ENCODE data around the gene SAFB.

The SAFB gene

DNA sequence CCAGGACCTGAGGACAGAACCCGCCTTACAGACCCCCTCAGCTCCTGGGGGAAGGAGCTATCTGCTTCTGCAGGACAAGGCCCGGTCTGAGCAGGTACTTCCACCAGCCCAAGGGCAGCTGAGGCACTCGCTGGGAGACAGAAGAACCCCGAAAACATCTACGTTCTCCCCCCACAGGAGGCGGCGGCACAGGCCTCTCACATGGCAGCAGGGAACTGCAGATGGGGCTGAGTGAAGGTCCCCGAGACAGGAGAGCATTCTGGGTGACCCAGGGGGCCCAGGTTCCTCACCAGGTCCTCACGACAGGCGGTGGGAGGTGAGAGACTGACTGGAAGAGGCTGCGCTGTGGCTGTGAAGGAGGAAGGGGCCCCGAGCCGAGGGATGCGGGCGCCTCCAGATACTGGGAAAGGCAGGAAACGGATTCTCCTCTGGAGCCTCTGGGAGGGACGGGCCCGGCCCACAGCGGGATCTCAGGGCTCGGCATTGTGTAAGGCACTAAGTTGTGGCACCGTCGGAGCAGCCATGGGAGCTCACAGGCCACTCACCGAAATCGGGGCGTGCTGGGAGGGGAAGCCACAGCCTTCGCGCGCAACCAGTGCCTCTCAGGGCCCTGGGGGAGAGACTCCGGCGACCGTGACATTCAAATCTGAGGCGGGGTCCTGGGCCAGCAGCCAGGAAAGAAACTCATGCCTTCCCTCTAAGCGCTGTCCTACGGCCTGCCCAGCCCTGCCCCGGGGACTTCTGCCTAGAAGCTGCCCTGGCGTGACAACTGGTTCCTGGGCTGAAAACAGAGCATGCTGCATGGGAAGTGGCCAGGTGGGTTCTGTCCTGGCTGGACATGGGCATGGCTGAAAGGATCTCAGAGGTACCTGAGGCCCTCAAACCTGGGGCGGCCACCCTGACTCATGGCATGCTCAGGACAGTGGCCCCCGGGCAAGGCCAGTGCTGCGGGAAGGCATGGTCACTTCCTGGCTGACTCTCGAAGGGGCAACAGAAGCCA, 81.2 kb downstream of the SAFB start:
- DNase-seq: no peak

DNA sequence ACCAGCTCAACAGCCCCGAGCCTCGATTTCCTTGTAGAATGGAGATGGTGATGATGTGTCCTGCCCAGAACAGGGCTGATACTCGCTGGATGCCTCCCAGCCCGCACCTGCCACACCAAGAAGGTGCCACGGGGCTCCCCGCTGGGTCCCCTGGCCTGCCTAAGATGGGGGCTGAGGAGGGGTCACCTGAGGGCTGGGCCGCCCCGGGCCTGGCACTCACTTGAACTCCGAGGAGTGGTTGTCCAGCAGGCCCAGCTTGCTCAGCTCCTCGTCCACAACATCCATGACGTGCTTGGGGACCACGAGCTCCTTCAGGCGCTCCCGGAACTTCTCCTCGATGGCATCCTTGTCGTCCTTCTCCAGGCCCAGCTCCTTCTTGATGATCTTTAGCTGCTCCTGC, 82.7 kb downstream of the SAFB start:
- DNase-seq: no peak

DNA sequence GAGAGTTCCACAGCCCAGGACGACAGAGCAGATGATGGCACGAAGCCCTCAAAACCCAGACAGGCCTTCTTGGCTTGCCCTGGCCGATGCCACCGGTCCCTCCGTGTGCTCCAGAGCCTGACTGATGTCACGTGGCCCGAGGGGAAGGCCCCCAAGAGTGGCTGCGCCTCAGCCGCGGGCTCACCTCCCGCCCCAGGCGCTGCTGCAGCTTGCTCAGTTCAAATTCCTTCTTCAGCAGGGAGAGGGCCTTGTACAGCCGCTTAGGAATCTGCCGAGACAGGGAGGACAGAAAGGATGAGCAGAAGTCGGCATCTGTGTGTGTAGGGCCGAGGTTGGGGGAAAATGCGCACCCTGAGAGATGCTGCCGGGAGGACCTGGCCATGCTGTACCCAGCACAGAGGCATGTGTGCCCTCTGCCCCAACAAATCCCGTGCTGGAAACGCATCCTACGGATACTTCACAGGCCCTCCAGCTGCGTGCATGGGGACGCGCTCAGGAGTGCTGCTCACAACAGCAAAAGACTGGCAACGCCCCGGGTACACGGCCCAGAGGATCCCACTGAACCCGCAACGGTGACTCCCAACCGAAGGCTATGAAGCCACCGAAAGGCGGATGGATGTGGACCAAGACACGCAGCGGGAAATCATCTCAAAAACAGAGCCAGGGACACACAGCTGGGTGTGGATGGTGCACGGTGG, 84.1 kb downstream of the SAFB start:
- no peak for DNase-seq

DNA sequence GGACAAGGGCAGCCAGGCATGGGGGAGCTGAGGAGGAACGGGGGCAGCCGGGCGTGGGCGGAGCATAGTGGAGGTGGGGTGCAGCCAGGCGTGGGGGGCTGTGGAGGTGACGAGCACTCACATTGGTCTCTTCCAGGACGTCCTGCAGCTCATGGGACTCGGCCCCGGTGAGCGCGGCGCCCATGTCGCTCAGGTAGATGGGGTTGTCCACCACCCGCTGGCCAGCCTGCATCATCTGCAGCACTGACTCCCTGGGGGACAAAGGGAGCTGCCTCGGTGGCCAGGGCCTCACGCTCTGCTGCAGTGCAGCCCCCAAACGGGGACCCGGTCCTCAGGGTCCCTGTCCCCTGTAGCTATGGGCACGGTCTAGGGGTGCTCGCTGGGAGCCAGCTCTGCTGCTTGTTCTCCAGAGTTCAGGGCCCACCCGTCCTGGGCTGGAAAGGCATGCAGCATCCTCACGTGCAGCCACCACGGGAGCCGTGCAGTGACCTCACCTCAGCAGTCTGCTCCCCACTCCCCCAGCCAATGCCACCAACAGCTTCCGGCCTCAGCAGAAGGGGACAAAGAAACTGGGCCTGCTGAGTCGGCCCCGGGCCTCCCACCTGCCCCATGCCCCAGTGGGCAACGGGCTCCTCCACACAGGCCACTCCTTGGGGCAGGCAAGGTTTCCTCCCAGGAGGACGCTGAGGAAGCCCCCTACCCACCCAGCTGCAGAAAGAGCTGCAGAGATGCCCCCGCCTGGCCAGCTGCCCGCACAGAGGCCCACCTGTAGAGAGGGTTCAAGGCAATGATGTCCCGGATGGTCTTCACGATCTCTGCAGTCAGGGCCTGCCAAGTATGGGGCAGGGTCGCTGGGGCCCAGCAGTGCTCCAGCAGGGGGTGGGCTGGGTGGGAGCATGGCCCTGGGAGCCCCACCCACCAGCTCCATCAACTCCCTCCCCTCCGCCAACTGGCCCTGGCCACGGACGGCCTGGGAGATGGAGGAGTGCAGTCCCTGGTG, 85.0 kb downstream of the SAFB start:
- DNase-seq: no peak

DNA sequence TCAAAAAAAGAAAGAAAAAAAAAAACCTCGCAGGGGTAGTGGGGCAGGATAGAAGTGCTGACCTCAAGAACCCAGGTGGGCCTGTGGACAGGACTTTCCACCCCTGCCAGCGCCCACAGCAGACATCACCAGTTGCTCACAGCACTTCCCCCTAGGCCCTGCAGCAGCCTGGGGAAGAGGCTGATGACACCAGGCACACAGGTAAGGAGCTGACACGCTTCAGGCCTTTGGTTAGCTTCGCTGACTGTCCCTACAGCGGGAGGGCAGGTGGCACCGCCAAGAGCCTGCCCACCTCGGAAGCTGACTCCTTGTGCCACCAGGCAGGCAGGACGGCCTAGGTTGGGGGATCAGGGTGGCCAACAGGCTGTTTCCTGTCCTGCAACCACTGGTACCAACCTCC, 88.1 kb downstream of the SAFB start:
- DNase-seq: no peak

DNA sequence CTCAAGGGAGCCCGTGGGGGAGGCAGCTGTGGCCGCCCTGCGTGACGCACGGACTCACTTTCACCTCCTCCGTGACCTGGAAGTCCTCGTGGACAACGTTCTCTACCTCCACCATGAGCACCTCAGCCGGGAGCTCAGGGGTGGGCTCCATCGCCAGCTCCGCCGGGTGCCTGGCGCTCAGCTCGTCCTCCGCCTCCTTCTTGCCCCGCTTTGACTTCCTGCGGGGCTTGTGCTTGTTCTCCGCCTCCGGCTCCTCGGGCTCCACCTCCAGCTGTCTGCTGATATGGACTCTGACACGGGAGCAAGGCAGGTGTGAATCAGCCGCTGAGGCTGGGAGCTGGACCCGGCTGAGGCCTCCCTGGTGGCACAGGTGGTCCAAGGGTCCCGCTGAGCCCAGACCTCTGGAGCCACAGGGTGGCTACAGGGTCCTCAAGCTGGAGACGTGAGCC, 88.9 kb downstream of the SAFB start:
- DNase-seq: no peak

DNA sequence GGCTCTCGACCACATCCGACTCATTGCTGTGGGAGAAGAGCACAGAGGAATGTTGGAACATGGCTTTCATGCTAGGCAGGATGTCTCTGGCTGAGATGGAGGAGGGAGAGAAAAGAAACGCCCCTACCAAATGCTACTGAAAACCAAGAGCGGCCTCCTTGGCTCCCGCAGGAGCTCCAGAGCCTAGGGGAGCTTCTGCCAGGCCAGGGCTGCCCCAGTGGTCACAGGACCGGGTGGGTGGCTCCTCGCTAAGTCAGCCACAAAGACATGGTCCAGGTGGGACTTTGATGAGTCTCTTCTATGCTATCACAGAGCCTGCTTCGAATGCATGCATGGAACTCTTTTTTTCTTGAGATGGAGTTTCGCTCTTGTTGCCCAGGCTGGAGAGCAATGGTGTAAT, 90.3 kb downstream of the SAFB start:
- DNase-seq: no peak

DNA sequence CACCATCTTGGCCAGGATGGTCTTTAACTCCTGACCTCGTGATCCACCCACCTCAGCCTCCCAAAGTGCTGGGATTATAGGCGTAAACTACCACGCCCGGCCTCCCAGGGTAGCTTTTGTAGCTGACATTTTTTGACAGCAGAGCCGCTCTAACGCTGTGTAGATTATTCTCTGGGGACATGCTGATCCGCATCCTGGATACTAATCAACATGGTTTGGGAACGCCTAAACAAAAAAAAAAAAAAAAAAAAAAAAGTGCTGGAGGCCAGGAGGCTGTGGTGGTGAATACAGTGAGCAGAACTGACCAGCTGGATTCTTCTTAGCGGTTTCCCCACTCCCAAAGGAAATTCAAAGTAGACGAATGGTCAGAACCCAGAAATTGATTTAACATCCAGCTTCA, 91.9 kb downstream of the SAFB start:
- no peak for DNase-seq

DNA sequence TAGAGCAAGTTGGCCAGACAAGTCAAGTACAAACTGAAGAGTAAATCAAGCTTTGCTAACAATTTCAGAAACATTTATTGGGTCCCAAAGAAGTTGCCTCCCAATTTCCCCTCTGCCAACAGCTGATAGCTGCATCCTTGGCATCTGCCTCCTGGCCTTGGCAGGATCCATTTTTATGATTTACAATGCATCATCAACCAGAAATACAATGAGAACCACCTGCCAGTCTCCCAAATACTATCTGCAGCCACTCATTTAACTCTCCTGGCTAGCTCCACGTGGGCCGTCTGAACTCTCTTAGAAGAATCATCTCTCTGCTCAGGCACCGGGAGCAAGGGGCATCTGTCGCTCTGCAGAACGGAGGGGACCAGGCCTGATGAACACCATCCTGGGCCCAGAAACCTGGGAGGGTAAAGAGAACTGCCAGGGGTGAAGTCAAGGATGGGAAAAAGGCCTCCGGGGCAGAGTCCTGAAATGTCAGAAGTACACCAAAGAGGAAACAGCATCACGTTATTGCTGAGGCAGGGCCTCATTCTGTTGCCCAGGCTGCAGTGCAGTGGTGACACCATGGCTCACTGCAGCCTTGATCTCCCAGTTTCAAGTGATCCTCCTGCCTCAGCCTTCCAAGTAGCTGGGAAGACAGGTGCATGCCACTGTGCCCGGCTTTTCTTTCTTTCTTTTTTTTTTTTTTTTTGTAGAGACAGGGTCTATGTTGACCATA, 94.5 kb downstream of the SAFB start:
- no peak for DNase-seq

Measured in activated effector memory CD4-positive, alpha-beta T cell treated with anti-CD3 and anti-CD28 coated beads, Interleukin-2, amount 50 U/mL, for 16 hours (primary cell).